Common myeloid progenitor, CD34-positive (primary cell): Measurements from ENCODE around the gene GLI3.

Experiments used
- CTCF ChIA-PET: fragments of 350-600 bp; sonication (Branson Sonifier 250); formaldehyde crosslinking; loops from one replicate; lab custom pipeline; 2021; ENCODE audit warnings: antibody characterized with exemption; lab: Charles Lee
- POLR2A ChIA-PET: fragments of 350-600 bp; sonication (Branson Sonifier 250); formaldehyde crosslinking; loops from one replicate; lab custom pipeline; 2021; ENCODE audit warnings: antibody characterized with exemption; lab: Charles Lee
- DNase-seq, 3 donors: peaks; one replicate each; pipeline versions ENCODE4 v3.0.0 to v3.0.0-alpha.2; 2013
- H3K27ac ChIP-seq, 2 experiments: 1 replicate in 1 of 2; 2 replicates in 1 of 2; pipeline ENCODE4 v1.7.0; 2013; ENCODE audit warnings: inconsistent platforms in 2 of 2, low read length in 2 of 2, mild to moderate bottlenecking in 2 of 2, low read depth in 1 of 2, moderate library complexity in 1 of 2; ENCODE audit not compliant: severe bottlenecking in 2 of 2, insufficient read depth in 1 of 2, poor library complexity in 1 of 2
- H3K27me3 ChIP-seq, 5 experiments: replicated peaks in 2 of 5; 1 replicate in 3 of 5; 2 replicates in 2 of 5; pipeline versions ENCODE4 v1.6.1 to v1.7.0; 2013; ENCODE audit warnings: low read length in 4 of 5, mild to moderate bottlenecking in 2 of 5, moderate library complexity in 2 of 5, inconsistent platforms in 1 of 5; ENCODE audit not compliant: insufficient read depth in 5 of 5, control insufficient read depth in 4 of 5
- H3K36me3 ChIP-seq, 4 experiments: 1 replicate in 2 of 4; 2 replicates in 2 of 4; pipeline versions ENCODE4 v1.6.1 to v1.7.0; 2013; ENCODE audit warnings: low read length in 3 of 4, control low read depth in 1 of 4, mild to moderate bottlenecking in 1 of 4; ENCODE audit not compliant: control insufficient read depth in 4 of 4, insufficient read depth in 4 of 4
- H3K4me1 ChIP-seq, 4 experiments: 1 replicate in 3 of 4; 2 replicates in 1 of 4; pipeline versions ENCODE4 v1.6.1 to v1.7.1; 2013; ENCODE audit warnings: low read length in 3 of 4, mild to moderate bottlenecking in 3 of 4, control low read depth in 1 of 4, inconsistent platforms in 1 of 4, moderate library complexity in 1 of 4; ENCODE audit not compliant: control insufficient read depth in 4 of 4, insufficient read depth in 4 of 4; ENCODE audit errors: control extremely low read depth in 1 of 4
- H3K4me3 ChIP-seq, 7 experiments: 1 replicate in 4 of 7; 2 replicates in 3 of 7; pipeline versions ENCODE4 v1.5.1 to v1.7.0; 2013; ENCODE audit warnings: mild to moderate bottlenecking in 7 of 7, low read length in 6 of 7, moderate library complexity in 6 of 7, inconsistent platforms in 2 of 7, low read depth in 2 of 7, control low read depth in 1 of 7; ENCODE audit not compliant: insufficient read depth in 4 of 7, control insufficient read depth in 1 of 7; ENCODE audit errors: extremely low read depth in 1 of 7
- H3K9me3 ChIP-seq, 5 experiments: 1 replicate in 4 of 5; 2 replicates in 1 of 5; pipeline versions ENCODE4 v1.6.1 to v1.7.1; 2013; ENCODE audit warnings: low read length in 4 of 5, mild to moderate bottlenecking in 2 of 5, inconsistent platforms in 1 of 5, low read depth in 1 of 5, moderate library complexity in 1 of 5; ENCODE audit not compliant: control insufficient read depth in 4 of 5, insufficient read depth in 2 of 5; ENCODE audit errors: control extremely low read depth in 1 of 5
- WGBS: methylation state at CpG from one replicate; pipeline ENCODE4 v1.1.5; 2013; ENCODE audit not compliant: insufficient coverage; 5-methylcytosine and 5-hydroxymethylcytosine counted together

GLI3 gene

GRCh38 chr7:41975849-41976248 is 261.2 kb downstream of the GLI3 start:
- Histone ChIP-seq H3K4me1 (no peaks in the 10 kb centered on the region), H3K9me3 (no peaks in the 10 kb centered on the region), H3K36me3 (no peaks in the 10 kb centered on the region), H3K4me3 (no peak overlapping the region), H3K27me3 (peaks cover 0 to 4% (median 0%) of the 10 kb centered on the region in 5 experiments), H3K27ac (no peak overlapping the region)
- POLR2A ChIA-PET, result no interaction called here
- DNase-seq, result no peak
- CTCF ChIA-PET, result interaction anchor here (0.9 to 12.6 kb wide), 8 partner anchors 11 to 865 kb away, joined by 3 to 164 read pairs (median 16); no protein-coding TSS in a partner anchor

- peaks cover 0 to 4% (median 0%) of the 10 kb centered on the region in 5 experiments for H3K27me3 ChIP-seq
- no peaks in the 10 kb centered on the region for H3K4me1 ChIP-seq
- CTCF ChIA-PET, result interaction anchor here (0.9 to 12.6 kb wide), 9 partner anchors 10 to 903 kb away, joined by 3 to 164 read pairs (median 9); no protein-coding TSS in a partner anchor
- no peak overlapping the region for H3K27ac ChIP-seq
- DNase-seq, result no peak
- 87% methylated on average over 4 of the region's 4 CpGs for WGBS
- no peaks in the 10 kb centered on the region for H3K9me3 ChIP-seq
- no peaks in the 10 kb centered on the region for H3K36me3 ChIP-seq
- no peak overlapping the region for H3K4me3 ChIP-seq
- POLR2A ChIA-PET, result no interaction called here
Measured at GRCh38 chr7:41974870-41975557, 262.0 kb downstream of the GLI3 start.

DNA sequence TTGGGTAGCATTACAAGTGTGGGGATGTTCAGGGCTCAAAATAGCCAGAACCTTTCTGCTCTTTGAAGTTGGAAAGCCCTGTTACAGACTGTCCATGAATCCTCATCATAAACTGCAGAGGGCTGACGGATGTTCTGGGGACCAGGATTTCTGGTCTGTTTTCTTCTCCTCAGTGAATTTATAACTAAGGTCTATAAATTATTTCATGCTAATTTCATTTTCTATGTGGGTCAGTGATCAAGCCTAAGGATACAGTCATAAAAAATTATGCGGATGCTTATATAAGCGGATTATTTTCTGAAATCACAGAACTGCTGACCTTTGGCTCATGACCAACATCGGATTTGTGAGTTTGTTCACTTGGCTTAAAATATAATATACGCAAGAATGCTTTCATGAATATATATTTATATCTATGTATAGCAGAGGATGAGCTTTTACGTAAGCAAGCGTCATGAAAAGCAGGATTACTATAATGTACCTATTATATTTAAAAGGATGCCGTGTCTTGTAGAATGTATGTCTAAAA is 263.7 kb downstream of the GLI3 start:
- Histone ChIP-seq H3K27ac (no peak overlapping the region), H3K36me3 (no peaks in the 10 kb centered on the region), H3K27me3 (peaks cover 0 to 4% (median 0%) of the 10 kb centered on the region in 5 experiments), H3K9me3 (no peaks in the 10 kb centered on the region), H3K4me3 (no peak overlapping the region), H3K4me1 (no peaks in the 10 kb centered on the region)
- CTCF ChIA-PET, result interaction anchor here (0.8 to 12.6 kb wide), 3 partner anchors 16 to 722 kb away, joined by 3 to 164 read pairs (median 54); no protein-coding TSS in a partner anchor
- DNase-seq, result no peak
- WGBS, result no CpG with 5 or more reads among the region's 8 CpGs
- POLR2A ChIA-PET, result no interaction called here

GRCh38 chr7:41972776-41973175 is 264.2 kb downstream of the GLI3 start:
- POLR2A ChIA-PET, result no interaction called here
- no peak for DNase-seq

GRCh38 chr7:41972270-41972669 is 264.7 kb downstream of the GLI3 start:
- Histone ChIP-seq H3K36me3 (no peaks in the 10 kb centered on the region), H3K9me3 (no peaks in the 10 kb centered on the region), H3K27ac (no peak overlapping the region), H3K27me3 (peaks cover 0 to 4% (median 0%) of the 10 kb centered on the region in 5 experiments), H3K4me3 (no peak overlapping the region), H3K4me1 (peaks cover 0 to under 1% (median 0%) of the 10 kb centered on the region in 4 experiments)
- WGBS, result 95% methylated on average over 12 of the region's 13 CpGs
- ChIA-PET CTCF (interaction anchor here (6.7 kb wide), 1 partner anchor 15 kb away, joined by 54 read pairs; no protein-coding TSS in a partner anchor), POLR2A (no interaction called here)
- no peak for DNase-seq

More at GRCh38 chr7:41972776-41973175, 264.2 kb downstream of the GLI3 start:
- Histone ChIP-seq H3K36me3 (no peaks in the 10 kb centered on the region), H3K27ac (no peak overlapping the region), H3K9me3 (no peaks in the 10 kb centered on the region), H3K4me3 (no peak overlapping the region), H3K4me1 (no peaks in the 10 kb centered on the region), H3K27me3 (peaks cover 0 to 4% (median 0%) of the 10 kb centered on the region in 5 experiments)
- 92% methylated on average over 2 of the region's 4 CpGs for WGBS
- CTCF ChIA-PET, result interaction anchor here (0.8 to 6.7 kb wide), 2 partner anchors 15 to 722 kb away, joined by 3 to 54 read pairs; no protein-coding TSS in a partner anchor

GRCh38 chr7:41971640-41972187 is 265.3 kb downstream of the GLI3 start:
- Histone ChIP-seq H3K4me3 (no peak overlapping the region), H3K36me3 (no peaks in the 10 kb centered on the region), H3K27me3 (peaks cover 0 to 4% (median 0%) of the 10 kb centered on the region in 5 experiments), H3K27ac (no peak overlapping the region), H3K4me1 (peaks cover 0 to 6% (median 0%) of the 10 kb centered on the region in 4 experiments), H3K9me3 (no peaks in the 10 kb centered on the region)
- ChIA-PET CTCF (interaction anchor here (6.7 kb wide), 1 partner anchor 14 kb away, joined by 54 read pairs; no protein-coding TSS in a partner anchor), POLR2A (no interaction called here)
- 97% methylated on average over 8 of the region's 9 CpGs for WGBS
- no peak for DNase-seq
